Activated T-cell treated with anti-CD3 and anti-CD28 coated beads for 4 hours (primary cell): ENCODE results near the gene IGF1R.
"Not testable (repeated sequence)": the region's sequence is repeated elsewhere in the genome, so short reads cannot be mapped to it uniquely, and the experiment has no call there.

Experiments used
- DNase-seq: peaks from one replicate; pipeline ENCODE4 v3.0.0-alpha.2; 2020

The IGF1R gene

GRCh38 chr15:98953968-98954367, 305.6 kb downstream of the IGF1R start:
- DNase-seq = no peak

- DNase-seq = no peak
Observed at GRCh38 chr15:98954411-98954810, 306.1 kb downstream of the IGF1R start.

- no peak for DNase-seq
Observed at GRCh38 chr15:98955331-98955730, 307.0 kb downstream of the IGF1R start.

- DNase-seq = no peak
Observed at GRCh38 chr15:98955961-98956723, 307.8 kb downstream of the IGF1R start.

GRCh38 chr15:98956796-98957553, 308.6 kb downstream of the IGF1R start:
- no peak for DNase-seq

- DNase-seq = no peak
Observed at GRCh38 chr15:98957655-98958054, 309.3 kb downstream of the IGF1R start.

GRCh38 chr15:98958076-98958475, 309.7 kb downstream of the IGF1R start:
- DNase-seq = no peak

- DNase-seq = no peak
Observed at GRCh38 chr15:98958918-98959639, 310.7 kb downstream of the IGF1R start.

GRCh38 chr15:98959640-98960007, 311.3 kb downstream of the IGF1R start:
- no peak for DNase-seq

- DNase-seq = no peak
Observed at GRCh38 chr15:98960555-98961050, 312.3 kb downstream of the IGF1R start.

GRCh38 chr15:98963444-98963843, 315.1 kb downstream of the IGF1R start:
- no peak for DNase-seq

GRCh38 chr15:98964466-98965133, 316.3 kb downstream of the IGF1R start:
- no peak for DNase-seq

- DNase-seq = not testable (repeated sequence)
Observed at GRCh38 chr15:98965134-98965491, 316.8 kb downstream of the IGF1R start.

- no peak for DNase-seq
Observed at GRCh38 chr15:98965597-98965996, 317.3 kb downstream of the IGF1R start.

- DNase-seq = no peak
Observed at GRCh38 chr15:98966091-98966787, 317.9 kb downstream of the IGF1R start.

- DNase-seq = no peak
Observed at GRCh38 chr15:98967096-98967495, 318.8 kb downstream of the IGF1R start.

- DNase-seq = no peak
Observed at GRCh38 chr15:98967916-98968315, 319.6 kb downstream of the IGF1R start.

GRCh38 chr15:98968576-98968975, 320.2 kb downstream of the IGF1R start:
- no peak for DNase-seq

- no peak for DNase-seq
Observed at GRCh38 chr15:98969126-98969735, 320.9 kb downstream of the IGF1R start.

GRCh38 chr15:98970799-98971198, 322.5 kb downstream of the IGF1R start:
- DNase-seq = no peak

GRCh38 chr15:98976500-98976899, 328.2 kb downstream of the IGF1R start:
- no peak for DNase-seq

GRCh38 chr15:98977441-98977840, 329.1 kb downstream of the IGF1R start:
- DNase-seq = no peak
